Forelimb muscle (tissue), 1 donor: Measurements from ENCODE around the gene PPP1R7. TPM values are rescaled to one million over a fixed set of nuclear protein-coding genes. Genes with fewer than 3 reads are reported as not detected.

Experiments used
- DNase-seq: peaks from one replicate; pipeline ENCODE4 v3.0.0-alpha.2; 2013; ENCODE audit warnings: low read depth
- polyA plus RNA-seq: library from polyadenylated mRNA; unstranded; fragments of 120-200 nt; gene quantifications from one replicate; pipeline ENCODE4 v1.2.1, GENCODE V29; 2013; ENCODE audit not compliant: insufficient read length

PPP1R7 gene
- polyA plus RNA-seq, 1 donor = 71.0 TPM

DNA sequence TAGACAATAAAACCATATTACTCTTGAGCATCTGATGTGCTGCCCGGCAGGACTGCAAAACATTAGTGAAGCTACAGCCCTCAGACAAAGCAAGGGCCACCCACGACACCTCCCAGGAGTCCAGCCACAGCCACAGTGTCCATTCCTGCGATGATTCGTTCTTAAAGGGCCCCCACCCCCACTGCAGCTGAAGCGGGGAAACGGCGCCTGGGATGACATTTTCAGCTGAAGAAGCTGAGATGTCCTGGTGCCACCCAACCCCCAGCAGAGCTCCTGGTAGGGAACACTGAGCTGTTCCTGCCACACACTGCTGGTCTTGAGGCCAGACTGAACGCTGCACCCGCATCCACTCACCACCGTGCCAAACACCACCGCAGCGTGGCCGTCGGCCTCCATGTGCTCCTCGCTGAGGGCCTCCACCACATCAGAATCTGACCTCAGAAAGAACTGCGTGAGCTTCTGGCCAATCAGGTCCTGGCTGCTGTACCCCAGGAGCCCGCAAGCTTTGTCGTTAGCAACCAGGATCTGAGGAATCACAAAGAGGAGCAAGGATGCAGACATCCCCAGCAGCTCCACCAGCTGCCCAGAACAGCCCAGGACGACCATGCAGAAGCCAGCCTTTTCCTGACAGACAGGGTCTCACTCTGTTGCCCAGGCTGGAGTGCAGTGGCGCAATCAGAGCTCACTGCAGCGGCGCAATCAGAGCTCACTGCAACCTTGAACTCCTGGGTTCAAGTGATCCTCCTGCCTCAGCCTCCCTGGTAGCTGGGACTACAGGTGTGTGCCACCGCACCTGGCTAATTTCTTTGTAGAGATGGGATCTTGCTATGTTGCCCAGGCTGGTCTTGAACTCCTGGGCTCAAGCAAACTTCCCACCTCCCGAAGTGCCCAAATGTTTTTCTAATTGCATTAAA lies 10.5 kb upstream of the PPP1R7 start:
- DNase-seq = no peak

DNA sequence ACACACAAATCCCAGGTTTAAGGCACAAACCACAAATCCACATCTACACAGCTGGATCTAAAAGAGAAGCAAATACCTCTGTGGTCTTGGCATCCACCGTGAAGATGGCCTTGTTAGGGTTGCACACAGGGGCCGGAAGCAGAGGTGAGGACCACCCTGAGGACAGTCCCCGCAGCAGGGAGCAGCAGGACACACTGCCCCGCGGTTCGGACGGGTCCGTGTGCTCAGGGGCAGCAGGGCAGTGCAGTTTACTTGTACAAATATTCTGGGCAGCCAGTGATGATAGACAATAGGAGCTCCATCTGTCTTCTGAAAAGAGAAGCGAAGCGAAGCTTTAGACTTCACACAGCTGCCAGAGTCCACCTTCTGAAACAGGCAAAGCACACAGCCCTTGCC lies 9.8 kb upstream of the PPP1R7 start:
- DNase-seq = no peak

GRCh38 chr2:241141214-241141770 lies 9.0 kb upstream of the PPP1R7 start:
- DNase-seq = no peak

DNA sequence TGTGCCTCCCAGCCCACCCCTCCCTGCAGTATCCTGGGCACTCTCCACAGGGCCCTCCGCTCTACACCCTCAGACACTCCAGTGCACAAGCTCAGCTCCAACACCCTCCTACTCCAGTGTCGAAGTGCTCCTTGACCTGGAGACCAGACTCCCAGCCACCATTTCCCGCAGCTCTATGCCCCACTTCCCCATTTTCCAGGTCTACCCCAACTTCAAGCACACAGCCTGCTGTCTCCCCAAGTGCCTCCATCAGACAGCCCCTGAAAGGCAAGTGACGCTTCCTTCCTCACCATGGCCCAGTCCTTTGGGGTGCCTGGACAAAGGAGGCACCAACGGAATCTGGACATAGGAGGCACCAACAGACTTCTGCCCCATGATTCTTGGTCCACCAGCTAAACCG lies 8.2 kb upstream of the PPP1R7 start:
- DNase-seq = no peak

- DNase-seq = no peak
Observed at GRCh38 chr2:241142593-241142992, 7.7 kb upstream of the PPP1R7 start.

GRCh38 chr2:241146286-241146685 lies 4.0 kb upstream of the PPP1R7 start:
- DNase-seq = no peak

DNA sequence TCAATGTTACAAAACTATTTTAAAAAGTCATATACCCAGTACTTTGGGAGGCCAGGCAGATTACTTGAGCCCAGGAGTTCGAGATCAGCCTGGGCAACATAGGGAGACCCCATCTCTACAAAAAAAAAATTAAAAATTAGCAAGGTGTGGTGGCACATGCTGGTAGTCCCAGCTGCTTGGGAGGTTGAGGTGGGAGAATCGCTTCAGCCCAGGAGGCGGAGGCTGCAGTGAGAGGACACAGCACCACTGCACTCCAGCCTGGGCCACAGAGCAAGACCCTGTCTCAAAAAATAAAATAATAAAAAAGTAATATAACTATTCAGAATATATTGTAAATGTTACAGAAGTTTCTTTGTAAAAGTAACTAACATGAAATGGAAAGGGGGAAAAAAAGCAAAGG lies 2.9 kb upstream of the PPP1R7 start:
- no peak for DNase-seq

DNA sequence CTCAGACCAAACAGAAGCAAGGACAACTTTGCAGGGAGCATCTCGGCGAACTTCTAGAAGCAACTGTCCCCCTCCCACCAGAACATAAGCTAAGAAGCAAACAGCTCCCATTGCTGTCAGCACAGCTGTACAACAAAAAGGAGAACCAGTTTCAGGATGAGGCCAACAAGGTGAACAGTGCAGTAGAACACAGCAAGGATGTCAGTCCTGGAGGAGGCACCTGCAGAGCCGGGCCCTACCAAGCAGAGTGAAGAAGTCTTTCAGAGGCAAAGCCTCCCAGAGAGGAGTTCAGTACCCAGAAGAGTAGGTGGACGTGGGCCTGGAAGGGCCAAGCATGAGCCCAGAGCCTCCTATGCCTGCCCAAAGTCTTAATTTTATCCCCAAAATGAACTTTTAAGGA lies 2.0 kb upstream of the PPP1R7 start:
- no peak for DNase-seq

DNA sequence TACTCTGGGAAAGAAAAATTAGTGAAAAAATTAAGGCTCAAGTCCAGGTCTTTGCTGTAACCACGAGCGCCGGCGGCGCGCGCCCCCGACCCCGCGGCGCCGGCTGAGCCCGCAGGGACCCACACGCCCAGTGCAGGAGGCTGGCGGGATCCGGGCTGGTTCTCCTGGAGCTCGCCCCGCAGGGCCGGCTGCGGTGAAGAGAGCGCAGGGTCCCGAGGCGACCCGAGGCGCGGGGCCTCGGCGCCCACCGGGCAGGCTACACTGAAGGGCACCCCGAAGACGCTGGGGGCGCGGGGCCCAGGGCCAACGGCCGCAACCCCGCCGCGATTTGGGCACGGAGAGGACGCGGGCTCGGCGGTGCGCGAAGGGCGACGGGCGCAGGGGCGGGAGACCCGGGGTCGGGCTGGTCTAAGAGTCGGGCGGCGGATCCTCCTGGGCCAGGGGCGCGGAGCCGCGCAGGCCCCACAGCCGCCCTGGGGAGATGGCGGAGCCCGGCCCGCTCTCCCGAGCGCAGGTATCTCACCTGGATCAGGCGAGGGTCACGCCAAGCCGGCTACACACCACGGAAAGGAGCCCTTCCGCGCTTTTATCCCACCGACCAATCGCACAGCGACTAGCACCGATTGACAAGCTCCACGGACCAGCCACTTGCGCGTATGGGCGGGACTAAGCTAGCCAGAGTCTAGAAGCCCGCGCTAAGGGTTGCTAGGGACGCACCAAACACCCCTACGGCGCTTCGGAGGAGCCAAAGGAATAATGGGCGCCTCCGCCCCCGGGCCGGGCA lies 1.2 kb upstream of the PPP1R7 start, which contains the start of gene PASK:
Gene PASK, minus strand, starts transcription at position 582 of the 784 bp plus-strand sequence. CDS start 6,440 bp downstream, outside the sequence.
- DNase-seq = peak; percentile 78

GRCh38 chr2:241149675-241149924 lies 667 bp upstream of the PPP1R7 start:
- DNase-seq = no peak

- no peak for DNase-seq
Observed at GRCh38 chr2:241150660-241151530, 628 bp downstream of the PPP1R7 start.

DNA sequence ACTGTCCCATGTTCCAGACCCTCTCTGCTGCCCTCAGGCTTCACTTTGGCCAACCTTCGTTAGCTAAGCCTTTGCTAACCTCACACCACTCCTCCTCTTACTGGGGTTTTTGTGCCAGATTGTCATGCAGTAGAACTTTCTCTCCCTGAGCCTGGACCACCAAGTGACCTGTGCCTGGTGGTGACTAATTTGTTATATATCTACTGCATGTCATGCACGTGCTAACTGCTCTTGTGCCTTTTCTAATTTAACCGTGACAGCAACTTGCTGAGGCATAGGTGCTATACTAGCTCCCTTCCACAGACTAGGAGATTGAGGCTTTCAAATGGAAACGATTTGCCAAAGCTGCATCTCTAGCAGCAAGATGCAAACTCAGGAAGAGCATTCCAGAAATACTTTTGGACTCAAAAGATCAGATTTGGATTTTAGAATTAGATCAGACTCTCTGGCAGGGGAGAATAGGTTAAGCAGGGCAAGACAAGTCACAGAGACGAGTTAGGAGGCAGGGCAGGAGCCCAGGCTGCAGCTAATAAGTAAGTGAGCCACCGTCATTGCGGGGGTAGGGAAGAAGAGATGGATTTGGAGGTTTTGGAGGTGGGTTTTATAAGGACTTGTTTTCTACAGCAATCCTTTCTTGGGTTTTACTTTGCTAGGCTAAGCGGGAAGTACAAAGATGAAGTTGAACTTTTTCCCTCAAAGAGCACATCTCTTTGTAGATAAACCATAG lies 1.8 kb downstream of the PPP1R7 start:
- no peak for DNase-seq

- DNase-seq = no peak
Observed at GRCh38 chr2:241153616-241154015, 3.3 kb downstream of the PPP1R7 start.

GRCh38 chr2:241154915-241155314 lies 4.6 kb downstream of the PPP1R7 start:
- no peak for DNase-seq

DNA sequence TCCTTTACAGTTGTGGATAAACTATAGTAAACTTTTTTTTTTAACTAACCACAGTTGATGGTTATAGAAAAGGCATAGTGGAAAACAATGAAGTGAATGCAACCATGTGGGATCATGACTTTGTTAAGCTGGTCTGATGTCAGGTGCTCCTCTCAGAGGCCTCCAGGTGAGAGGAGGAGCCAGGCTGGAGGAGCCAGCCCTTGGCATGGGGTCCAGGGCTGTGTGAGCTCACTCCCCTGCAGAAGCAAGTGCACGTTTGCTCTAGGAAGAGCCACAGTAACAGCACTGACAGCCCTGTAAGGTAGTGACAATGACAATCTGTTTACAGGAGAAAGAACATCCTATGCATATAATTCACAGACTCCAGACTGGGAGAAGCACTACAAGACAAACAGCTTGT lies 5.7 kb downstream of the PPP1R7 start:
- no peak for DNase-seq

GRCh38 chr2:241156971-241157441 lies 6.7 kb downstream of the PPP1R7 start:
- no peak for DNase-seq

DNA sequence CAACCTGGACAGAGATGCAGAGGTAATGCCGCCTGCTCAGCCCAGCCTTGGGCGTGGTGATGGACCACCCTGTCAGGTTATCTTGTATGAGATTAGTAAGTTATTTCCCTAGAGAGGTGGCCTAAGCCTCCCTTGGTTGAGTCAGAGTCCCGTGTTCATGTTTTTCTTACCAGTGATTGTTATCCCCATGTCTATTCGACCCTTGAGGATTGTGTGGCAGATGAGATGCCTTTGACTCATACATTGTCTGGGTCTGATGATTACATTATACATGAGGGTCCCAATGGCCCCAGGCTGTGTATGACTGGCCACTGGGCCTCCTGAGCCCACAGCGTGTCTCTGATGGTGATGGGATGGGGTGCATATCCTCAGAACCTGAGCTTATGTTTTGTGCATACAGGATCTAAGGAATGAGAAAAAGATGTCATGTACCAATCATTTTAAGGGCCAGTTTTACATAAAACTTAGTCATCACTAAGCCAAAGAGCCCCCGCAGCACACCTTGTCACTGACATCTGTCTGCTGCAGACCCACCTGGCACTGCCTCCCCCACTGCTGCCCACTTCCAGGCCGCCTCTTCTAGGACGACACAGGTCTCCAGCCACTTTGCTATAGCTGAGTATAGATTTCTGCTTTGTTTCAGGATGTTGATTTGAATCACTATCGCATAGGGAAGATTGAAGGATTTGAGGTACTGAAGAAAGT lies 7.7 kb downstream of the PPP1R7 start:
- DNase-seq = no peak

- DNase-seq = no peak
Observed at GRCh38 chr2:241158546-241158900, 8.3 kb downstream of the PPP1R7 start.

GRCh38 chr2:241159116-241159515 lies 8.8 kb downstream of the PPP1R7 start:
- no peak for DNase-seq

DNA sequence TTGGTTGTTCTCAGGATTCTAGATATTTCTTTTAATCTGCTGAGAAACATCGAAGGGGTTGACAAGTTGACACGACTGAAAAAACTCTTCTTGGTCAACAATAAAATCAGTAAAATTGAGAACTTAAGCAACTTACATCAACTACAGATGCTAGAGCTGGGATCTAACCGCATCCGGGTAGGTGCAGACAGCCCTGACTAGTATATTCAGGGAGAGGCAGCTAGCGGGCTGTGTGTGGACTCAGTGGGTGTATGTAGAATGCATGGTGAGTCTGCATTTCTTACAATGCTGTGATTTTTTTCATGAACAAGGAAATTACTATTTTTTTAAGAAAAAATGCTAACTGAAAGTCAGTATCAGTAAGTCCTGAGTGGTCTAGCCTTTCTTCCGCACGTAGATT lies 10.1 kb downstream of the PPP1R7 start:
- no peak for DNase-seq
